GM23338 (cell line): Measurements from ENCODE around the gene SF3B3. TPM values are rescaled to one million over a fixed set of nuclear protein-coding genes. Genes with fewer than 3 reads are reported as not detected.

Experiments
- JUNB ChIP-seq: IDR thresholded peaks from one replicate; pipeline ENCODE4 v1.6.1; 2016; ENCODE audit warnings: antibody characterized with exemption; ENCODE audit not compliant: unreplicated experiment
- NANOG ChIP-seq: IDR thresholded peaks from 2 replicates; pipeline ENCODE4 v1.6.1; 2016; ENCODE audit warnings: antibody characterized with exemption, borderline replicate concordance
- ZNF331 ChIP-seq: fragments of 250-450 bp; sonication (Bioruptor Pico); IDR thresholded peaks from 2 replicates; pipeline ENCODE4 v1.5.0; 2020; ENCODE audit warnings: low read depth, mild to moderate bottlenecking, moderate library complexity
- polyA plus RNA-seq: library from polyadenylated mRNA; unstranded; fragments of >200 nt; fragmentation: Nextera tagmentation; extraction: Ambion mirVana; gene quantifications from 2 replicates; pipeline ENCODE4 v1.2.1, GENCODE V29; 2016
- total RNA-seq: library from RNA; depleted of rRNA; stranded (reverse); fragments of >200 nt; shearing (Covaris generic); gene quantifications from 2 replicates; pipeline ENCODE4 v1.2.3, GENCODE V29; 2014
- TF ChIP-seq, protein P1 (sequence below): fragments of 250-450 bp; sonication (Bioruptor Pico); IDR thresholded peaks from 2 replicates; pipeline ENCODE4 v1.5.0; 2020; ENCODE audit warnings: mild to moderate bottlenecking, moderate library complexity
- TF ChIP-seq, protein P2 (sequence below), 2 experiments: fragments of 200-600 bp in 1 of 2; sonication (generic) in 1 of 2; conservative IDR thresholded peaks; 2 replicates each; pipeline versions ENCODE4 v1.5.1 to v1.6.1; 2016 to 2017; ENCODE audit warnings: antibody characterized with exemption in 2 of 2, low read depth in 2 of 2, mild to moderate bottlenecking in 2 of 2, moderate library complexity in 1 of 2
- TF ChIP-seq, protein P3 (sequence below): IDR thresholded peaks from 2 replicates; pipeline ENCODE4 v1.6.1; 2016; ENCODE audit warnings: antibody characterized with exemption

The SF3B3 gene
- total and polyA plus RNA-seq, 2 experiments from 2014 or later: 202 to 289 TPM

DNA sequence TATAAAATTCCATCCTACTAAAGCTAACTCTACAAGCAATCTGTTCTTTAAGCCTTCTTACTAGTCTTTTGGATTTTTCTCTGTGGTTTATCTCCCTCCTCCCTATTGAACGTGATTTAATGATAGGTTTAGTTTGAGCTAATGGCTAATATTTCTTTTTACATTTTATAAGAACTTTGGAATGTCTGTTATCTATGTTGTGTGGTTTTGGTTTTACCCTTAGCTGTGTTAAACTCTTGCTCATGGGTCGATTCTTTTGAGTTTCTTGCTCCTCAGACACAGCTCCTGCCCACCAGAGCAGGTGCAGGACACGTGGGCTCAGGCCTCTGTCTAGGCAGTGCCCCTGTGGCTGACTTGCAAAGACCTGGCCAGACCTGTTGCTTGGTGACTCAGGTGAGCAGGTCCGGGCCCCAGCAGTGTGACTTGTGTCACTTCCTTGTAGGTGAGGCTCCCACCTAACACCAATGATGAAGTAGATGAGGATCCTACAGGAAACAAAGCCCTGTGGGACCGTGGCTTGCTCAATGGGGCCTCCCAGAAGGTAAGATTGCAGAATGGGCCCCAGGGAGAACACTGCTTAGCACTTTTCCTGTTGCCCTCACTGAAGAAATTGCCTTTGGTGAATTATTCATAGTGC is 45.1 kb downstream of the SF3B3 start (continued):
- TF ChIP-seq, protein P1, sequence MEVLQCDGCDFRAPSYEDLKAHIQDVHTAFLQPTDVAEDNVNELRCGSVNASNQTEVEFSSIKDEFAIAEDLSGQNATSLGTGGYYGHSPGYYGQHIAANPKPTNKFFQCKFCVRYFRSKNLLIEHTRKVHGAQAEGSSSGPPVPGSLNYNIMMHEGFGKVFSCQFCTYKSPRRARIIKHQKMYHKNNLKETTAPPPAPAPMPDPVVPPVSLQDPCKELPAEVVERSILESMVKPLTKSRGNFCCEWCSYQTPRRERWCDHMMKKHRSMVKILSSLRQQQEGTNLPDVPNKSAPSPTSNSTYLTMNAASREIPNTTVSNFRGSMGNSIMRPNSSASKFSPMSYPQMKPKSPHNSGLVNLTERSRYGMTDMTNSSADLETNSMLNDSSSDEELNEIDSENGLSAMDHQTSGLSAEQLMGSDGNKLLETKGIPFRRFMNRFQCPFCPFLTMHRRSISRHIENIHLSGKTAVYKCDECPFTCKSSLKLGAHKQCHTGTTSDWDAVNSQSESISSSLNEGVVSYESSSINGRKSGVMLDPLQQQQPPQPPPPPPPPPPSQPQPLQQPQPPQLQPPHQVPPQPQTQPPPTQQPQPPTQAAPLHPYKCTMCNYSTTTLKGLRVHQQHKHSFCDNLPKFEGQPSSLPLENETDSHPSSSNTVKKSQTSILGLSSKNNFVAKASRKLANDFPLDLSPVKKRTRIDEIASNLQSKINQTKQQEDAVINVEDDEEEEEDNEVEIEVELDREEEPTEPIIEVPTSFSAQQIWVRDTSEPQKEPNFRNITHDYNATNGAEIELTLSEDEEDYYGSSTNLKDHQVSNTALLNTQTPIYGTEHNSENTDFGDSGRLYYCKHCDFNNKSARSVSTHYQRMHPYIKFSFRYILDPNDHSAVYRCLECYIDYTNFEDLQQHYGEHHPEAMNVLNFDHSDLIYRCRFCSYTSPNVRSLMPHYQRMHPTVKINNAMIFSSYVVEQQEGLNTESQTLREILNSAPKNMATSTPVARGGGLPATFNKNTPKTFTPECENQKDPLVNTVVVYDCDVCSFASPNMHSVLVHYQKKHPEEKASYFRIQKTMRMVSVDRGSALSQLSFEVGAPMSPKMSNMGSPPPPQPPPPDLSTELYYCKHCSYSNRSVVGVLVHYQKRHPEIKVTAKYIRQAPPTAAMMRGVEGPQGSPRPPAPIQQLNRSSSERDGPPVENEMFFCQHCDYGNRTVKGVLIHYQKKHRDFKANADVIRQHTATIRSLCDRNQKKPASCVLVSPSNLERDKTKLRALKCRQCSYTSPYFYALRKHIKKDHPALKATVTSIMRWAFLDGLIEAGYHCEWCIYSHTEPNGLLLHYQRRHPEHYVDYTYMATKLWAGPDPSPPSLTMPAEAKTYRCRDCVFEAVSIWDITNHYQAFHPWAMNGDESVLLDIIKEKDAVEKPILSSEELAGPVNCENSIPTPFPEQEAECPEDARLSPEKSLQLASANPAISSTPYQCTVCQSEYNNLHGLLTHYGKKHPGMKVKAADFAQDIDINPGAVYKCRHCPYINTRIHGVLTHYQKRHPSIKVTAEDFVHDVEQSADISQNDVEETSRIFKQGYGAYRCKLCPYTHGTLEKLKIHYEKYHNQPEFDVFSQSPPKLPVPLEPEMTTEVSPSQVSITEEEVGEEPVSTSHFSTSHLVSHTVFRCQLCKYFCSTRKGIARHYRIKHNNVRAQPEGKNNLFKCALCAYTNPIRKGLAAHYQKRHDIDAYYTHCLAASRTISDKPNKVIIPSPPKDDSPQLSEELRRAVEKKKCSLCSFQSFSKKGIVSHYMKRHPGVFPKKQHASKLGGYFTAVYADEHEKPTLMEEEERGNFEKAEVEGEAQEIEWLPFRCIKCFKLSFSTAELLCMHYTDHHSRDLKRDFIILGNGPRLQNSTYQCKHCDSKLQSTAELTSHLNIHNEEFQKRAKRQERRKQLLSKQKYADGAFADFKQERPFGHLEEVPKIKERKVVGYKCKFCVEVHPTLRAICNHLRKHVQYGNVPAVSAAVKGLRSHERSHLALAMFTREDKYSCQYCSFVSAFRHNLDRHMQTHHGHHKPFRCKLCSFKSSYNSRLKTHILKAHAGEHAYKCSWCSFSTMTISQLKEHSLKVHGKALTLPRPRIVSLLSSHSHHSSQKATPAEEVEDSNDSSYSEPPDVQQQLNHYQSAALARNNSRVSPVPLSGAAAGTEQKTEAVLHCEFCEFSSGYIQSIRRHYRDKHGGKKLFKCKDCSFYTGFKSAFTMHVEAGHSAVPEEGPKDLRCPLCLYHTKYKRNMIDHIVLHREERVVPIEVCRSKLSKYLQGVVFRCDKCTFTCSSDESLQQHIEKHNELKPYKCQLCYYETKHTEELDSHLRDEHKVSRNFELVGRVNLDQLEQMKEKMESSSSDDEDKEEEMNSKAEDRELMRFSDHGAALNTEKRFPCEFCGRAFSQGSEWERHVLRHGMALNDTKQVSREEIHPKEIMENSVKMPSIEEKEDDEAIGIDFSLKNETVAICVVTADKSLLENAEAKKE (CRISPR knock-in tag): no peak
- TF ChIP-seq, protein P2, sequence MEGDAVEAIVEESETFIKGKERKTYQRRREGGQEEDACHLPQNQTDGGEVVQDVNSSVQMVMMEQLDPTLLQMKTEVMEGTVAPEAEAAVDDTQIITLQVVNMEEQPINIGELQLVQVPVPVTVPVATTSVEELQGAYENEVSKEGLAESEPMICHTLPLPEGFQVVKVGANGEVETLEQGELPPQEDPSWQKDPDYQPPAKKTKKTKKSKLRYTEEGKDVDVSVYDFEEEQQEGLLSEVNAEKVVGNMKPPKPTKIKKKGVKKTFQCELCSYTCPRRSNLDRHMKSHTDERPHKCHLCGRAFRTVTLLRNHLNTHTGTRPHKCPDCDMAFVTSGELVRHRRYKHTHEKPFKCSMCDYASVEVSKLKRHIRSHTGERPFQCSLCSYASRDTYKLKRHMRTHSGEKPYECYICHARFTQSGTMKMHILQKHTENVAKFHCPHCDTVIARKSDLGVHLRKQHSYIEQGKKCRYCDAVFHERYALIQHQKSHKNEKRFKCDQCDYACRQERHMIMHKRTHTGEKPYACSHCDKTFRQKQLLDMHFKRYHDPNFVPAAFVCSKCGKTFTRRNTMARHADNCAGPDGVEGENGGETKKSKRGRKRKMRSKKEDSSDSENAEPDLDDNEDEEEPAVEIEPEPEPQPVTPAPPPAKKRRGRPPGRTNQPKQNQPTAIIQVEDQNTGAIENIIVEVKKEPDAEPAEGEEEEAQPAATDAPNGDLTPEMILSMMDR (conservative IDR thresholded peaks at IDR 0.05; ENCODE audit: low read depth in 2 of 2): no peak
- no peak for TF ChIP-seq JUNB
- TF ChIP-seq, protein P3, sequence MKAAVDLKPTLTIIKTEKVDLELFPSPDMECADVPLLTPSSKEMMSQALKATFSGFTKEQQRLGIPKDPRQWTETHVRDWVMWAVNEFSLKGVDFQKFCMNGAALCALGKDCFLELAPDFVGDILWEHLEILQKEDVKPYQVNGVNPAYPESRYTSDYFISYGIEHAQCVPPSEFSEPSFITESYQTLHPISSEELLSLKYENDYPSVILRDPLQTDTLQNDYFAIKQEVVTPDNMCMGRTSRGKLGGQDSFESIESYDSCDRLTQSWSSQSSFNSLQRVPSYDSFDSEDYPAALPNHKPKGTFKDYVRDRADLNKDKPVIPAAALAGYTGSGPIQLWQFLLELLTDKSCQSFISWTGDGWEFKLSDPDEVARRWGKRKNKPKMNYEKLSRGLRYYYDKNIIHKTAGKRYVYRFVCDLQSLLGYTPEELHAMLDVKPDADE: no peak
- TF ChIP-seq ZNF331 (CRISPR knock-in tag): no peak
- no peak for TF ChIP-seq NANOG
